RWPE2 (cell line): ENCODE results near the gene MMD.

Experiments used
- ATAC-seq: fragments of 200-7000 bp; cut with Tn5 transposase; 3 replicates; pipeline ENCODE4 v1.9.1; 2021; ENCODE audit warnings: low read depth
- DNase-seq: peaks from one replicate; pipeline ENCODE4 v3.0.0-alpha.2; 2020; ENCODE audit warnings: low spot score
- H3K27ac ChIP-seq: fragments of 450-650 bp; 2 replicates; pipeline ENCODE4 v1.5.1; 2017; ENCODE audit warnings: mild to moderate bottlenecking; ENCODE audit not compliant: poor library complexity, severe bottlenecking
- H3K27me3 ChIP-seq: fragments of 250-450 bp; sonication (Bioruptor Pico); 2 replicates; pipeline ENCODE4 v1.5.1; 2021; ENCODE audit warnings: mild to moderate bottlenecking, moderate library complexity; ENCODE audit not compliant: insufficient read depth, poor library complexity, severe bottlenecking
- H3K36me3 ChIP-seq: fragments of 250-450 bp; sonication (Bioruptor Pico); 2 replicates; pipeline ENCODE4 v1.5.1; 2020; ENCODE audit warnings: low read depth, mild to moderate bottlenecking, moderate library complexity
- H3K4me1 ChIP-seq: fragments of 250-450 bp; sonication (Bioruptor Pico); 2 replicates; pipeline ENCODE4 v1.5.1; 2021; ENCODE audit warnings: mild to moderate bottlenecking, moderate library complexity; ENCODE audit not compliant: insufficient read depth, poor library complexity, severe bottlenecking
- H3K4me3 ChIP-seq: fragments of 250-450 bp; sonication (Bioruptor Pico); 2 replicates; pipeline ENCODE4 v1.5.1; 2021; ENCODE audit warnings: mild to moderate bottlenecking, moderate library complexity; ENCODE audit not compliant: severe bottlenecking
- H3K9me3 ChIP-seq: fragments of 250-450 bp; sonication (Bioruptor Pico); 2 replicates; pipeline ENCODE4 v1.5.1; 2021; ENCODE audit warnings: mild to moderate bottlenecking, moderate library complexity; ENCODE audit not compliant: severe bottlenecking
- TF ChIP-seq, protein P1 (sequence below): fragments of 450-650 bp; IDR thresholded peaks from one replicate; pipeline ENCODE4 v1.5.1; 2017; ENCODE audit warnings: mild to moderate bottlenecking, moderate library complexity; ENCODE audit not compliant: poor library complexity, severe bottlenecking

MMD gene

DNA sequence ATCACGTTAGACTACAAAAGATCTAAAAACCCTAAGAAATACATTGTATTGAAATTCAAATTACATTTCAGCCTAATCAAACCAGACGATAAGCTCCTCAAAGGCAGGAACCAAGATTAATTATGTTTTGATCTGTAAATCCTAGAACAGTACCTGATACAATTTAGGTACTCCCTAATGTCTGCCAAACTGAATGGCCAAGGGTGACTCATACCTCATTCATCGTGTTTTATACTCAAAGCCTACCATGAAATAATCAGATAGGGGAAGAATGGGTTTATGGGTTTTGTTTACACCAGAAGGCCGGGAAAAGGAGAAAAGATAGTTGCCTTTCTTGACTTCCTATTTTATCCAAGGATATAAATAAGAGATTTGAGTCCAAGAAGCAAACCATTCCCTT lies 19.3 kb downstream of the MMD start:
- Histone ChIP-seq H3K27me3 (no peaks in the 10 kb centered on the region), H3K4me1 (no peaks in the 10 kb centered on the region), H3K4me3 (no peak overlapping the region), H3K36me3 (peaks cover 77% of the 10 kb centered on the region), H3K9me3 (no peaks in the 10 kb centered on the region), H3K27ac (no peak overlapping the region)
- TF ChIP-seq, protein P1, sequence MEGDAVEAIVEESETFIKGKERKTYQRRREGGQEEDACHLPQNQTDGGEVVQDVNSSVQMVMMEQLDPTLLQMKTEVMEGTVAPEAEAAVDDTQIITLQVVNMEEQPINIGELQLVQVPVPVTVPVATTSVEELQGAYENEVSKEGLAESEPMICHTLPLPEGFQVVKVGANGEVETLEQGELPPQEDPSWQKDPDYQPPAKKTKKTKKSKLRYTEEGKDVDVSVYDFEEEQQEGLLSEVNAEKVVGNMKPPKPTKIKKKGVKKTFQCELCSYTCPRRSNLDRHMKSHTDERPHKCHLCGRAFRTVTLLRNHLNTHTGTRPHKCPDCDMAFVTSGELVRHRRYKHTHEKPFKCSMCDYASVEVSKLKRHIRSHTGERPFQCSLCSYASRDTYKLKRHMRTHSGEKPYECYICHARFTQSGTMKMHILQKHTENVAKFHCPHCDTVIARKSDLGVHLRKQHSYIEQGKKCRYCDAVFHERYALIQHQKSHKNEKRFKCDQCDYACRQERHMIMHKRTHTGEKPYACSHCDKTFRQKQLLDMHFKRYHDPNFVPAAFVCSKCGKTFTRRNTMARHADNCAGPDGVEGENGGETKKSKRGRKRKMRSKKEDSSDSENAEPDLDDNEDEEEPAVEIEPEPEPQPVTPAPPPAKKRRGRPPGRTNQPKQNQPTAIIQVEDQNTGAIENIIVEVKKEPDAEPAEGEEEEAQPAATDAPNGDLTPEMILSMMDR, result no peak
- ATAC-seq, result peak; percentile 66
- DNase-seq, result no peak

DNA sequence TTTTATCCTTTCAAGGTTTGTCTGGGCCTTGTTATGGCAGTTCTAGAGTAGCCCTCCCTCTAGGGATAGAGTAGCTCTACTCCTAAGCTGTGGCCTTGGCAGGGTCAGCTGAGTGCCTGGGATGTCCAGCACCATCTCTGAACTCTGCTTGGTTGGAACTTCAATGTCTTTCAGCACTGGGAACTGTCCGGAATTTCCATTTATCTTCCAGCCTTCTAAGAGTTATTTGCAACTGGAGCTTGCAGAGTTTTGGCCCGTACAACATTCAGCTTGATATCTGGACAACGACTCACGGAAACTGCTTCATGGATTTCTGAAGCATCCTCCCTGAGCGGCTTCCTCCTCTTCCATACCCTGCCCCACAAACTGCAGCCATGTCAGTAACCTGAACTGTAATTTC lies 22.9 kb downstream of the MMD start:
- DNase-seq (no peak), ATAC-seq (no peak)
- peaks cover 60% of the 10 kb centered on the region for H3K36me3 ChIP-seq
- H3K27me3 ChIP-seq, result no peaks in the 10 kb centered on the region
- TF ChIP-seq, protein P1, result no peak
- no peaks in the 10 kb centered on the region for H3K4me1 ChIP-seq
- no peak overlapping the region for H3K4me3 ChIP-seq
- H3K9me3 ChIP-seq, result no peaks in the 10 kb centered on the region
- no peak overlapping the region for H3K27ac ChIP-seq

DNA sequence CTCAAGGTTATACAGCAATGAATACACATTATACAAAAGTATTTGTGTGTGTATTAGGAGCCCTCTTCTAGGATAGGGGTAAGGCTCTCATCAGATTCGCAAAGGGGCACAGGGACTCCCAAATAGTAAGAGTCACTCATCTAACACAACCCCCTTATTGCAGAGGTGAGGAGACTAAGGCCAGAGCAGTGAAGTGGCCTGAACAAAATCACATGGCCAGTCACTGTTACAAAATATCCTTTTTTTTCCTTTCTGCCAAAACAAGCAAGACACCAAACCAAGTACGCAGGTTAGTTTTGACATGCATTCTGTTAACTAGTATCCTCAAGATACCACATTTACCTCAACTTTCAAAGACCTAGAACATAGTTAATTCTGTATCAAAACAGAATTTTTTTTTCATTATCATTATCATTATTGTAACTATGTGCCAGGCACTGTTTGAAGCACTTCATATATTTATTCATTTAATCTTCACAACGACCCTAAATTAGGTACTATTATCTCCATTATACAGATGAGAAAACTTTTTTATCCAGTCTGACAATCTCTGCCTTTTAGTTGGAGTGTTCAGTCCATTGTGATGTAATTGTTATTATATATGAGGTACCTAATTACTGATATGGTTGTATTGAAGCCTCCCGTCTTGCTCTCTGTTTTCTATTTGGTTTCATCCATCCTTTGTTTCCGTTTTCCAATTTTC lies 25.7 kb downstream of the MMD start:
- ATAC-seq, result no peak
- no peak for DNase-seq
- H3K36me3 ChIP-seq, result peaks cover 45% of the 10 kb centered on the region

DNA sequence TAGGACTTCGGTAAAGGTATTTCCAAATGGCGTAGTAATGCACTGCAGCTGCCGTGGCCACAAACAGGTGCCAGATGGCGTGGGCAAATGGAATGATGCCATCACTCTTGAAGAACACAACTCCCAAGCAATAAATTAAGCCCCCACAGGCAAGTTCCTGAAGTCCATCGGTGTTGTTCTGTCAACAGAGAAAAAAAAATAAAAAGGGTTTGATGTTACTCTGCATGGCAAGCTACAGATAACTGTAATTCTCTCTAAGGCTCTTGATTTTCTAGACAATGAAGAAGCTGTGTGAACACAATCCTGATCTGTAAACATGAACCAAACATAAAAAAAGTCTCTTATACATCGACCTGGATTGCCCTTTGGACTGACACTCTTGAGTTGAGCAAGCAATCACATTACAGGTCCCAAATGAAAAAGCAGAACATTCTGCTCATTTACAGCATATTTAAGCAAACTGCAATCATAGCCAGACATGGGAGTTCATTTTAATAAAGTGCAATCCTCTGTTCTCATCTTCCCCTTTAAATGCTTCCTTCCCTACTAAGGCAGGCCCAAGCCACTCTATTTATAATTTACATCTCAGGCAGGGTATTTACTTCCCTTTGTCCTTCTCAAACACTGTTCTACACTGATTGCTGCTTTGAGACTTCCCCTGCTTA lies 27.1 kb downstream of the MMD start:
- Histone ChIP-seq H3K36me3 (peaks cover 30% of the 10 kb centered on the region; the same call in 1 of the 2 replicates), H3K27ac (no peak overlapping the region), H3K27me3 (no peaks in the 10 kb centered on the region), H3K4me1 (no peaks in the 10 kb centered on the region), H3K9me3 (no peaks in the 10 kb centered on the region), H3K4me3 (no peak overlapping the region)
- DNase-seq, result no peak
- ATAC-seq, result no peak
- TF ChIP-seq, protein P1, result no peak

More for the DNA sequence above, 25.7 kb downstream of the MMD start:
- H3K27me3 ChIP-seq, result no peaks in the 10 kb centered on the region
- H3K27ac ChIP-seq, result no peak overlapping the region
- H3K9me3 ChIP-seq, result no peaks in the 10 kb centered on the region
- TF ChIP-seq, protein P1, result no peak
- H3K4me1 ChIP-seq, result no peaks in the 10 kb centered on the region
- H3K4me3 ChIP-seq, result no peak overlapping the region
